SJCRH30 (cell line): ENCODE data around the gene ANKRD12. TPM values are rescaled to one million over a fixed set of nuclear protein-coding genes. Genes with fewer than 3 reads are reported as not detected.
A peak's percentile ranks its signal among the peaks of the same experiment; 100 is the strongest.

Experiments
- DNase-seq, 2 experiments: peaks; one replicate each; pipeline ENCODE4 v3.0.0-alpha.2; 2015 to 2020
- H3K27ac ChIP-seq: fragments of 250-450 bp; sonication (Bioruptor Pico); 2 replicates; pipeline ENCODE4 v1.5.1; 2020; ENCODE audit warnings: mild to moderate bottlenecking, moderate library complexity
- H3K27me3 ChIP-seq: fragments of 250-450 bp; sonication (Bioruptor Pico); 2 replicates; pipeline ENCODE4 v1.5.1; 2020; ENCODE audit warnings: mild to moderate bottlenecking, moderate library complexity
- H3K36me3 ChIP-seq: fragments of 250-450 bp; sonication (Bioruptor Pico); 2 replicates; pipeline ENCODE4 v1.5.1; 2020; ENCODE audit warnings: mild to moderate bottlenecking, moderate library complexity
- H3K4me1 ChIP-seq: fragments of 250-450 bp; sonication (Bioruptor Pico); 2 replicates; pipeline ENCODE4 v1.5.1; 2020; ENCODE audit warnings: mild to moderate bottlenecking, moderate library complexity
- H3K4me3 ChIP-seq: fragments of 250-450 bp; sonication (Bioruptor Pico); 2 replicates; pipeline ENCODE4 v1.5.1; 2020; ENCODE audit warnings: mild to moderate bottlenecking, moderate library complexity
- H3K9me3 ChIP-seq: fragments of 250-450 bp; sonication (Bioruptor Pico); replicated peaks from 2 replicates; pipeline ENCODE4 v1.5.1; 2020; ENCODE audit warnings: mild to moderate bottlenecking, moderate library complexity
- total RNA-seq: library from RNA; depleted of rRNA; stranded (reverse); fragments of >200 nt; shearing (Covaris generic); gene quantifications from 2 replicates; pipeline ENCODE4 v1.2.3, GENCODE V29; 2014; rRNA removed

The ANKRD12 gene
- total RNA-seq, 1 experiment from 2014 or later: 19.5 TPM

DNA sequence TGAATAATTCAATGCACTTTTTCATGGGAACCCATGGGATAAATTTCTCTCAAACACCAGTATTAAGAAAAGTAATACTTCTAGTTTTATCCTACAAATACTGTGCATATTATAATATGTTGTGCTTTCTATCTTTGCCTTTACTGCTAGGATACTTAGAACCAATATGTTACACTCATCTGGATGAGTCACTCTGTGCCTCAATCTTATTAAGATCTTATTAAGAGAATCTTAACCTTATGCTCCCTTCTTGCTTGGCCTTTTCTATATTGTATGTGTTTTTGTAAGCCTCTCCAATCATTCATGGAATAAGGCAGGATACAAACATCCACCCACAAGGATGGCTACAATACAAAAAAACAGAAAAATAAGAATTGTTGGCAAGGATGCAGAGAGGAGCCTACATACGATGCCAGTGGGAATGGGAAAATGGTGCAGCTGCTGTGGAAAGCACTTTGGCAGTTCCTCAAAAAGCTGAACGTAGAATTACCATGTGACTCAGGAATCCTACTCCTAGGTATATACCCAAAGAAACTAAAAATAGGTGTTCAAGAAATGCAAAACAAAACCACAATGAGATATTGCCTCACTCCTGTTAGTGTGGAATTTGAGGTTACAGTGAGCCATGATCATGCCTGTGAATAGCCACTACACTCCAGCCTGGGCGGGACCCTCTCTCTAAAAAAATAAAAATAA is 187.3 kb downstream of the ANKRD12 start:
- DNase-seq: no peak
- Histone ChIP-seq H3K9me3 (no peaks in the 10 kb centered on the region), H3K4me3 (no peak overlapping the region), H3K27me3 (no peaks in the 10 kb centered on the region), H3K36me3 (no peaks in the 10 kb centered on the region), H3K4me1 (no peaks in the 10 kb centered on the region), H3K27ac (no peak overlapping the region)

DNA sequence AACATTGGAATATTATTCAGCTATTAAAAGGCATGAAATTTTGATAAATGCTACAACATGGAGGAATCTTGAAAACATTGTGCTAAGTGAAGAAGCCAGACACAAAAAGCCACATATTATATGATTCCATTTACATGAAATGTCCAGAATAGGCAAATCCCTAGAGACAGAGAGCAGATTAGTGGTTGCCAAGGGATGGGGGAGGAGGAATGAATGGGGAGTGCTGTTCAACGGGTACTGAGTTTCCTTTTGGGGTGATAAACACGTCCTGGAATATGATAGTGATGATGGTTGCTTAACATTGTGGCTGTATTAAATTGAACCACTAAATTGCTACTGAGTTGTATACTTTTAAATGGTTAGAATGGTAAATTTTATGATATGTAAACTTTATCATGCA is 189.1 kb downstream of the ANKRD12 start:
- Histone ChIP-seq H3K9me3 (no peaks in the 10 kb centered on the region), H3K4me3 (no peak overlapping the region), H3K4me1 (no peaks in the 10 kb centered on the region), H3K27me3 (no peaks in the 10 kb centered on the region), H3K27ac (no peak overlapping the region), H3K36me3 (no peaks in the 10 kb centered on the region)
- no peak for DNase-seq

DNA sequence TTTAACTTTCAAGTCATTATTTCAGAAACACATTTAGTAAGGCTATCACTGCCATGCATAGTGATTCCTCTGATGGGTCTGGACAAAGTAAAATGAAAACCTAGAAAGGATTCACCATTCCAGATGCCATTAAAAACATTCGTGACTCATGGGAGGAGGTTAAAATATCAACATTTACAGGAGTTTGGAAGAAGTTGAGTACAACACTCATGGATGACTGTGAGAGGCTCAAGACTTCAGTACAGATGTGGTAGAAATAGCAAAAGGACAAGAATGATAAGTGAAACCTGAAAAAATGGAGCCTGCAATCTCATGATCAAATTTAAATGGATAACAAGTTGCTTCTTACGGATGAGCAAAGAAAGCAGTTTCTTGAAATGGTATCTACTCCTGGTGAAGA is 192.2 kb downstream of the ANKRD12 start:
- H3K27ac ChIP-seq: no peak overlapping the region
- no peaks in the 10 kb centered on the region for H3K36me3 ChIP-seq
- H3K27me3 ChIP-seq: no peaks in the 10 kb centered on the region
- DNase-seq: no peak
- H3K9me3 ChIP-seq: no peaks in the 10 kb centered on the region
- 0 out of 2 replicates have a peak, but pooled peaks cover 4% of the 10 kb centered on the region for H3K4me1 ChIP-seq
- no peak overlapping the region for H3K4me3 ChIP-seq

DNA sequence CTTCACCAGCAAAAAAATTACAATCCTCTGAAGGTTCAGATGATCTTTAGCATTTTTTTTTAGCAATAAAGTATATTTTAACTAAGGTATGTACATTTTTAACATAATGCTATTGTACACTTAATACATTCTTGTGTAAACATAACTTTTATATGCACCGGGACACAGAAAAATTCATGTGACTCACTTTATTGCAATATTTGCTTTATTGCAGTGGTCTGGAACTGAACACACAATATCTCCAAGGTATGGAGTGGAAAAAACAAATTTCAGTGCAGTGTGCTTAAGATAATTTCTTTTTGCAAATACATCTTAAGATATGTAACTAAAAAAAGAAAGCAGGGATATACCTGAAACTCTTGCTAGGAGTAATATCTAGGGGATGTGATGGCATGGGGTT is 192.9 kb downstream of the ANKRD12 start:
- no peaks in the 10 kb centered on the region for H3K9me3 ChIP-seq
- no peak for DNase-seq
- no peak overlapping the region for H3K4me3 ChIP-seq
- H3K36me3 ChIP-seq: no peaks in the 10 kb centered on the region
- no peaks in the 10 kb centered on the region for H3K27me3 ChIP-seq
- H3K27ac ChIP-seq: no peak overlapping the region
- H3K4me1 ChIP-seq: 0 out of 2 replicates have a peak, but pooled peaks cover 4% of the 10 kb centered on the region

DNA sequence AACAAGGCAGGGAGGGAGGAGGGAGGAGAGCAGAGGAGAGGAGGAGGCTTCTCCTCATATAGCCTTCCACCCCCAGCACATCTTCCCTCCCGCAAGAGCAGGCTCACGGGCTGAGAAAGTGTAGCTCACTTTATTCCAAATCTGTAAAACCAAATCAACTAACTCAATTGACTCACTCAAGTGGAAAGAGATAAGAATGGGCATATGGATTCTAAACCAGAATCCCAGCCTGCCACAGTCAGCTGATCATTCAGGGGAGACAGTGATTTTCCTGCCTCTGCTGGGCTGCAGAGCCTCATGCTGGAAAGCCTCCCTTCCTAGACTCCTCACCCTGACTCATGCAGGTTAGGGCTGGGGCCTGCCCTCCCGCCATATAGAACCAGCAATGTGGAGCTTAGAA is 193.8 kb downstream of the ANKRD12 start:
- H3K27ac ChIP-seq: no peak overlapping the region

DNA sequence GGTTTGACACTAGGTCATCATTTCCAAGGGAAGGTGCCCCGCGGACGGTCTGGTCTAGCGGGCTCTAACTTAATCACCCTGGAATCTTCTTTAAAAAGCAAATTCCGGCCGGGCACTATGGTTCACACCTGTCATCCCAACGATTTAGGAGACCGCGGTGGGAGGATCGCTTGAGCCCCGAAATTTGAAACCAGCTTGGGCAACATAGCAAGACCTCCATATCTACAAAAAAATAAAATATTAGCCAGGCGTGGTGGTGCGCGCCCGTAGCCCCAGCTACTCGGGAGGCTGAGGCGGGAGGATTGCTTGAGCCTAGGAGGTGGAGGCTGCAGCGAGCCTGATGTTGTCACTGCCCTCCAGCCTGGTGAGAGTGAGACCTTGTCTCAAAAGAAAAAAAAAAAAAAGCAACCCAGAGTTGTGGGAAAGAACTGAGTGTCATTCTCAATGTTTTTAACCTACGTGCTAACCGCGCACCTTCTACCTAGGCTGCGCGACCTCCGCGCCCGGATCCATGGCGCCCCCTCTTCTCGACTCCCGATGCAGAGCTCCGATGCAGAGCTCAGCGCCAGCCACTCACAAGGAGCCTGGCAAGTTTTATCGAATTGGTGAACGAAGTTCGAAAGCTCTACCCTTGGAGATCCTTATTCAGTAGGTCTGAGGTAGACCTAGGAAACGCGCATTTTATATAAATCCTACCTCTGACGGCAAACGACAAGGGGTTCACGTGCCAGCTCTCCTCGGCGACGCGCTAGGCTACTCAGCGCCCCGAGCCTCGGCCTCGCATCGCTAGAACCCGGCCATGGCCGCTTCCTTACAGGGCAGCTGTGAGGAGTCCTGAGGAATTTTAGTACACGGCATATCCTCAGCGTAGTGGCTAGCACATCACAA is 197.1 kb downstream of the ANKRD12 start:
- Histone ChIP-seq H3K27me3 (no peaks in the 10 kb centered on the region), H3K27ac (peak overlapping the region; percentile 44), H3K4me3 (peak overlapping the region; percentile 87), H3K9me3 (no peaks in the 10 kb centered on the region), H3K4me1 (0 out of 2 replicates have a peak, but pooled peaks cover 4% of the 10 kb centered on the region), H3K36me3 (no peaks in the 10 kb centered on the region)
- DNase-seq: peak in 1 of 2 experiments; percentile 16

More for the DNA sequence above, 193.8 kb downstream of the ANKRD12 start:
- no peaks in the 10 kb centered on the region for H3K36me3 ChIP-seq
- H3K4me1 ChIP-seq: 0 out of 2 replicates have a peak, but pooled peaks cover 4% of the 10 kb centered on the region
- DNase-seq: no peak
- no peak overlapping the region for H3K4me3 ChIP-seq
- H3K9me3 ChIP-seq: no peaks in the 10 kb centered on the region
- no peaks in the 10 kb centered on the region for H3K27me3 ChIP-seq

DNA sequence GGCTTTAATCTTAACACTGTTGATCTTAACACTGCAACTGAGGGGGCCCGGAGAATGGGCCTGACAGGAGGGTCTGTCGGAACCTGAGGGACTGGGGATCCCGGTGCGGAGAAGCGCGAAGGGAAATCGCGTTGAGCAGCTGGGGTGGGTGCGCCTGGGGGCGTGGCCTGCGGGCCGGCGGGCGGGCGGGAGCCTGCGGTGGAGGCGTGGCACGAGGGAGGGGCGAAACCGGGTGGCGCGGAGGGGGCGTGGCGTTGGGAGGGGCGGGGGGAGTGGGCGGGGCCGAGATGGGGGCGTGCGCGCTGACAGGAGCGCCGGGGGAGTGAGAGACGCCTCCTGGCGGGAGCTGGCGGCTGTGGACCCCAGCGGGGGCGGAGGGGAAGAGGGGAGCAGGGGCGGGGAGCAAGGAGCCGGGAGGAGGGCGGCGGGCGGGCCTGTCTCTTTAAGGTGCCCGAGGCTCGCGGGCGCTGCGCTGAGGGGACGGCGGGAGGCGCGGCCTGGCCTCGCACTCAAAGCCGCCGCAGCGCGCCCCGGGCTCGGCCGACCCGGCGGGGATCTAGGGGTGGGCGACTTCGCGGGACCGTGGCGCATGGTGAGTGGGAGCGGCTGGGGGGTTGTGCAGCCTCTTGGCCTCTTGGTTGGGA is 197.9 kb downstream of the ANKRD12 start, which contains the start of gene TWSG1:
TWSG1 (plus strand) TSS at position 445 of the 644 bp plus-strand sequence. CDS start 2,457 bp downstream, outside the sequence.
- H3K9me3 ChIP-seq: no peaks in the 10 kb centered on the region
- H3K27me3 ChIP-seq: no peaks in the 10 kb centered on the region
- H3K36me3 ChIP-seq: no peaks in the 10 kb centered on the region
- DNase-seq: peak; percentile 91 to 92
- H3K27ac ChIP-seq: peak within 1 kb of the TSS; percentile 52
- peak within 1 kb of the TSS; percentile 87 for H3K4me3 ChIP-seq
- 0 out of 2 replicates have a peak, but pooled peaks cover 4% of the 10 kb centered on the region for H3K4me1 ChIP-seq

DNA sequence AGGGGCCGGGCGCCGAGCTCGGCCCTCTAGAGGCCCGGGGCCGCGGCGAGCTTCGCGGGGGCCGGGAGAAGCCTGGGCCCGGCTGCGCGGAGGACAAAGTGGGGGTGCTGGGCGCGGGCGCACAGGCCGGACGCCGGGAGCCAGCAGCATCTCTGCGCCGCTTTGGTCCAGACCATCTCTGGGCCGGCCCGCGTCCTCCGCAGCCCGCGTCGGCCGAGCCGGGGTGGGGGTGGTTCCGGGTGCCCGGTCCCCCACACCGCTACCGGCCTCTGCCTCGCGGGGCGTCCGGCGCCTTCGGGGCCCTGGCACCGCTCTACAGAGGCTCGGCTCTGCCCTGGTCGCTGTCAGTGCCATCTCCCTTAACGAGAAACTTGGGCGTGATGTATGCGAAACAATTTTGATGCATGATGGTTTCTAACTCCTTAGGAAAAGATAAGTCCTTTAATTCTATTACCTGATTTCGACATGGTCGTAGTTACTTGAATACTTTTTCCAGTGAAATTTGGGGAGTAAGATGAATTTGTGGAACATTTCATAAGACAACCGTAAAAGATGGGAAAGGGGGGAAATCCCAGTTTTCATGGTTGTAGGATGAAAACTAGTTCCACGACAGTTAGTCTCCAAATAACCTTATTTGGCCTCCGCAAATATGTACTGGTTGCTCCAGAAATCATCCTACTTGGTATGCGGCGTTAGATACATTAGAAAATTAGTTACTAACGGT is 198.6 kb downstream of the ANKRD12 start:
- no peak for DNase-seq
- no peaks in the 10 kb centered on the region for H3K27me3 ChIP-seq

More for the DNA sequence above, 198.6 kb downstream of the ANKRD12 start:
- Histone ChIP-seq H3K36me3 (no peaks in the 10 kb centered on the region), H3K4me1 (0 out of 2 replicates have a peak, but pooled peaks cover 4% of the 10 kb centered on the region), H3K4me3 (peak overlapping the region; percentile 87), H3K27ac (peak overlapping the region; percentile 52; the same call in 1 of the 2 replicates), H3K9me3 (no peaks in the 10 kb centered on the region)

Other genes with a start within 250 kb of the ANKRD12 start
- 111 and 125 TPM in 2 replicates for gene NDUFV2, start 34.1 kb upstream of the ANKRD12 start, total RNA-seq
- gene TWSG1, start 198.0 kb downstream of the ANKRD12 start, total RNA-seq: 33.9 and 39.4 TPM in 2 replicates